DMS153 (cell line): ENCODE data around the gene DNAJC1.
"Not testable (repeated sequence)": the region's sequence is repeated elsewhere in the genome, so short reads cannot be mapped to it uniquely, and the experiment has no call there.

Experiments used
- DNase-seq: peaks from one replicate; lab custom pipeline; 2025; lab: John Stamatoyannopoulos, UW

Gene DNAJC1

GRCh38 chr10:21825345-21825744, 178.2 kb downstream of the DNAJC1 start:
- no peak for DNase-seq

GRCh38 chr10:21824409-21824808, 179.1 kb downstream of the DNAJC1 start:
- DNase-seq = no peak

DNA sequence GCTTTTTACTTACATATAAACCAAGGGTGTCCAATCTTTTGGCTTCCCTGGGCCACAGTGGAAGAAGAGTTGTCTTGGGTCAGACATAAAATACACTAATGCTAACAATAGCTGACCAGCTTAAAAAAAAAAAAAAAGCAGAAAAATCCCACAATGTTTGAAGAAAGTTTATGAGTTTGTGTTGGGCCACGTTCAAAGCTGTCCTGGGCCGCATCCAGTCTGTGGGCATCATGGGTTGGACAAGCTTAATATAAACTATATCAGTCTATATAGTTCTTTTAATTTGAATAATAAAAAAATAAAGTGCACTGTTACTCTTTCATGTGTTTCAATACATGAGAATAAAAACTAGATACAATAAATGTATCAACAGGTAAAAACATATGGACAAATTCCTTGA, 179.9 kb downstream of the DNAJC1 start:
- DNase-seq = no peak

DNA sequence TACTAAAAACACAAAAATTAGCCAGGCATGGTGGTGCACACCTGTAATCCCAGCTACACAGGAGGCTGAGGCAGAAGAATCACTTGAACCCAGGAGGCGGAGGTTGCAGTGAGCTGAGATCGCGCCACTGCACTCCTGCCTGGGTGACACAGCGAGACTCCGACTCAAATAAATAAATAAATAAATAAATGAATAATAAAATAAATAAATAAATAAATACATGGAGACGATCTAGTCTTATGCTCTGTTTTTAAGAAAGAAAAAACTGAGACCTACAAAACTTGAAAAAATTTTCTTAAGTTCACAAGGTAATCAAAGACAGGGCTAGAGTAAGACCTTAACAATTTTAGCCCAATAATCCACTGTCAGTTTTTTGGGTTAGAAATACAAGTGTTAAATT, 181.3 kb downstream of the DNAJC1 start:
- not testable (repeated sequence) for DNase-seq

GRCh38 chr10:21820952-21821351, 182.6 kb downstream of the DNAJC1 start:
- DNase-seq = no peak

- DNase-seq = not testable (repeated sequence)
Measured at GRCh38 chr10:21818416-21818815, 185.1 kb downstream of the DNAJC1 start.

DNA sequence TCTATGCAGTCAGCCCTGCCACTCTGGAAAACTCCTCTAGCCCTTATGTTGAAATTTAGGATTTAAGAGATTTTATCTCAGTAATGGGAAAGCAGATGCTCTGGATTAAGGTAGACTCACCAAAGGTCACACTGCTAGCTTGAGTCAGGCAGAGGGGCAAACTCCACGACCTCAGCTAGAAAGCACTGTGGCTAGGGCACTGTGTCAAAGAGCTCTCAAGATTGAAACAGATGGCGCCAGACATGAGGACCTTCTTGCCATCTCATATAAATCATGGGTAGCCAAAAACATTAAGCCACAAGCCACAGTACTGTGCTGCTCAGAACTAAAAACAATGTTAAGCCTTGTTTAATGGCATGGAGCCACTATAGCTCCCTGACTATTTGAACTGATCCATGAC, 188.7 kb downstream of the DNAJC1 start:
- DNase-seq = no peak

- DNase-seq = no peak
Measured at GRCh38 chr10:21813946-21814345, 189.6 kb downstream of the DNAJC1 start.

- DNase-seq = no peak
Measured at GRCh38 chr10:21811245-21811585, 192.3 kb downstream of the DNAJC1 start.

DNA sequence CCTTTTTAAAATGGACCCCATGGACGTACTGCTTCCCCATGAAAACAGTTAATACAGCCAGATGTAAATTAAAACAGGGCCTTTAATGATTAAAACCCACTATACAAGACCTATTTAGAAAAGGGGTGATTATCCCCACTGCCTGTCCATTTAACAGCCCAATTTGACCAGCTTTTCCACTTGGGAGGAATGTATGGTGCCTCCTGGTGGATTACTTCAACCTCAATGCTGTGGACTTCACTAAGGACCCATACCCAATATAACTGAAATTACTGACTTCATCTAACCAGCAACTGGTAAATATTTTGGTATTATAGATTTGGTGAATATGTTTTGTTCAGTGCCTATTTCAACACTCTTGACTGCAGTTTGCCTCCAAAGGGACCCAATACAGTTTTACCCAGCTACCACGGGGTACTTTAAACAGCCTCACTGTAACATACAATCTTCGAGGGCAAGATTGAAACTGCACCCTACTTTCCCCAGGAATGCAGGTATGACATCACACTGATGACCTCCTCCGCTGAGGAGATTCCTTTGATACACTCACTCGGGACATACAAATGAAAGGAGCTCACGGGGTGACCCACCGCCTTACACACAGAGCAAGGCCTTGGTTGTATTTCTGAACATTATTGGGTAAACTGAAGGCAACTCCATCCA, 192.8 kb downstream of the DNAJC1 start:
- DNase-seq = no peak

- DNase-seq = no peak
Measured at GRCh38 chr10:21808550-21808949, 195.0 kb downstream of the DNAJC1 start.

- no peak for DNase-seq
Measured at GRCh38 chr10:21807180-21807579, 196.3 kb downstream of the DNAJC1 start.

DNA sequence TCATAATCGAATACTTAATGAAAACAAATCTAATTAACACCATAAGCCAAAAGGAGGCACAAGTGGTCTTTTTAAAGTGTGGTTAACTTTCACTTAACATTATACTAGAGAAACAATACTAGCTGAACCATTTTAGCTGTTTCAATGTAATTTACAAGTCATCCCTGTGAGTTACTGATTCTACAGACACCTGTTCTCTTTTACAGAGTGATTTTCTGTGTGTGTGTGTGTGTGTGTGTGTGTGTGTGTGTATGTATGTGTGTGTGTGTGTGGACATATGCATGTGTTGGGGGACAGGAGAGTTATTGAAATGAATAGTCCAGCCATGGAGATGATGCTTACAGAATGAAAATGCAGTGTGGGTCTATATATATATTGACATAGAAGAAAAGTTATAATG, 200.2 kb downstream of the DNAJC1 start:
- DNase-seq = no peak

- DNase-seq = no peak
Measured at GRCh38 chr10:21801609-21802008, 201.9 kb downstream of the DNAJC1 start.

GRCh38 chr10:21797984-21798765, 205.4 kb downstream of the DNAJC1 start:
- no peak for DNase-seq

- no peak for DNase-seq
Measured at GRCh38 chr10:21797533-21797932, 206.0 kb downstream of the DNAJC1 start.

DNA sequence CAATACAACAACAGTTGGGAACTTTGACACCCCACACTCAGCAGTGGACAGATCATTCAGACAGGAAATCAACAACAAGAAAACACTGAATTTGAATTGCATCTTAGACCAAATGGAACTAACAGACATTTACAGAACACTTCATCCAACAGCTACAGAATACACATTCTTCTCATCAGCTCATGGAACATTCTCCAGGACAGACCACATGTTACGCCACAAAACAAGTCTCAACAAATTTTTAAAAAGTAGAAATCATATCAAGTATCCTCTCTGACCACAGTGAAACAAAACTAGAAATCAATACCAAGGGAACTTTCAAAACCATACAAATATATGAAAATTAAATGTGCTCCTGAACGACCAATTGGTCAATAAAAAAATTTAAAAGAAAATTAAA, 212.3 kb downstream of the DNAJC1 start:
- no peak for DNase-seq

DNA sequence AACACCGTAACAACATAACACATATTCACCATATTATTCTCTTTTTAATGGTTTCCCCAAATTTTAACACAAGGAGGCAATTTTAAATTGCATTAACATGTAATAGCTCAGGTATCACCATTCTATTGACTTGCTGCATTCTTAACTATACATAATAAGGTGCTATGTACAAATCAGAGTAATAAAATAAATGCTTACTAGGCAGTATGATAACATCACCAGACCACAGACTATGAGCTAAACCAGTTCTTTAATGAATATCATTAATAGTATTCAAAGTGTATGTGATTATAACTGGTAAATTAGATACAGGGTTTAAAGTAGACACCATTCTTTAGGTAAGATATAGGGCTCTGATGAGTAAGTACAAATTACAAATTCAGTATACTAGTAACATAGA, 226.6 kb downstream of the DNAJC1 start:
- DNase-seq = no peak

GRCh38 chr10:21771219-21771618, 232.3 kb downstream of the DNAJC1 start:
- no peak for DNase-seq

GRCh38 chr10:21769041-21769440, 234.5 kb downstream of the DNAJC1 start:
- DNase-seq = no peak

- no peak for DNase-seq
Measured at GRCh38 chr10:21764466-21765189, 238.9 kb downstream of the DNAJC1 start.

- DNase-seq = no peak
Measured at GRCh38 chr10:21760332-21760731, 243.2 kb downstream of the DNAJC1 start.

GRCh38 chr10:21759232-21759631, 244.3 kb downstream of the DNAJC1 start:
- no peak for DNase-seq
